NCI-H2227 (cell line): ENCODE measurements around the gene IGLON5.

Experiments
- DNase-seq: peaks from one replicate; lab custom pipeline; 2025; ENCODE audit not compliant: unreplicated experiment; lab: John Stamatoyannopoulos, UW

The IGLON5 gene

GRCh38 chr19:51317376-51317775 lies 5.9 kb downstream of the IGLON5 start:
- DNase-seq: no peak

GRCh38 chr19:51317968-51318367 lies 6.5 kb downstream of the IGLON5 start:
- no peak for DNase-seq

- DNase-seq: no peak
These were observed 7.5 kb downstream of the IGLON5 start for GRCh38 chr19:51318687-51319648.

- peak; percentile 26 for DNase-seq
These were observed 8.3 kb downstream of the IGLON5 start for GRCh38 chr19:51319649-51320279.

GRCh38 chr19:51320280-51320657 lies 8.8 kb downstream of the IGLON5 start:
- DNase-seq: peak; percentile 41

GRCh38 chr19:51321799-51322198 lies 10.4 kb downstream of the IGLON5 start:
- DNase-seq: no peak

- no peak for DNase-seq
These were observed 12.2 kb downstream of the IGLON5 start for GRCh38 chr19:51323481-51324166.

GRCh38 chr19:51324167-51324481 lies 12.7 kb downstream of the IGLON5 start:
- no peak for DNase-seq

- DNase-seq: no peak
These were observed 13.9 kb downstream of the IGLON5 start for GRCh38 chr19:51325161-51325976.

GRCh38 chr19:51326216-51327065 lies 15.0 kb downstream of the IGLON5 start:
- no peak for DNase-seq

GRCh38 chr19:51327066-51328001 lies 15.9 kb downstream of the IGLON5 start:
- DNase-seq: no peak

GRCh38 chr19:51329411-51329810 lies 18.0 kb downstream of the IGLON5 start:
- no peak for DNase-seq

- DNase-seq: no peak
These were observed 18.9 kb downstream of the IGLON5 start for GRCh38 chr19:51330366-51330765.

GRCh38 chr19:51331193-51331592 lies 19.7 kb downstream of the IGLON5 start:
- no peak for DNase-seq

GRCh38 chr19:51331716-51332115 lies 20.3 kb downstream of the IGLON5 start:
- DNase-seq: no peak

- DNase-seq: no peak
These were observed 22.5 kb downstream of the IGLON5 start for GRCh38 chr19:51333836-51334460.

GRCh38 chr19:51337141-51337860 lies 25.9 kb downstream of the IGLON5 start:
- no peak for DNase-seq
